ENCODE measurements around the gene ENPP1. TPM values are rescaled to one million over a fixed set of nuclear protein-coding genes. Genes with fewer than 3 reads are reported as not detected.

ENPP1 gene
- polyA plus RNA-seq, 1 of the 3 experiments (the other 2 are of a cell fraction): not detected

- ChIA-PET POLR2A (no interaction called here), CTCF (interaction anchor here (0.7 kb wide), 1 partner anchor 9 kb away, joined by 3 read pairs; no protein-coding TSS in a partner anchor)
- Histone ChIP-seq H3K4me1 (ENCODE audit: control insufficient read depth in 1 of 2, insufficient read depth in 2 of 2, low read depth in 1 of 2, low read length in 1 of 2) (no peaks in the 10 kb centered on the region), H3F3A (replicated peaks; ENCODE audit: insufficient read depth) (no peaks in the 10 kb centered on the region), H3K9me3 (peaks cover 10% of the 10 kb centered on the region), H3K27ac (ENCODE audit: low read depth in 2 of 2, low read length in 1 of 2) (no peak overlapping the region), H3K9me2 (no peaks in the 10 kb centered on the region), H3K27me3 (ENCODE audit: insufficient read depth) (0 out of 2 replicates have a peak, but pooled peaks cover under 1% of the 10 kb centered on the region), H2AFZ (ENCODE audit: low read depth) (no peak overlapping the region), H4K20me1 (ENCODE audit: insufficient read depth) (no peaks in the 10 kb centered on the region), H3K9ac (no peak overlapping the region), H3K79me2 (ENCODE audit: insufficient read depth) (no peaks in the 10 kb centered on the region), H3K4me2 (no peak overlapping the region), H3K36me3 (replicated peaks in 1 of 2; ENCODE audit: control insufficient read depth in 1 of 2, insufficient read depth in 2 of 2, low read length in 1 of 2) (no peaks in the 10 kb centered on the region), H3K4me3 (ENCODE audit: low read depth in 2 of 2, low read length in 1 of 2) (no peak overlapping the region)
- WGBS (ENCODE audit: low lambda C conversion rate): 10% methylated on average over 6 of the region's 9 CpGs
- TF ChIP-seq MEF2A (IDR thresholded peaks at IDR 0.05; ENCODE audit: borderline replicate concordance, low read depth) (no peak), SIN3A (IDR thresholded peaks at IDR 0.05; ENCODE audit: borderline replicate concordance, low read depth, low read length) (no peak), FOXJ3 (CRISPR knock-in tag; IDR thresholded peaks at IDR 0.05) (no peak), USF1 (IDR thresholded peaks at IDR 0.05; ENCODE audit: borderline replicate concordance, low read depth) (no peak), YY1 (IDR thresholded peaks at IDR 0.05; ENCODE audit: low read depth) (no peak), FOSL2 (IDR thresholded peaks at IDR 0.05; ENCODE audit: borderline replicate concordance, low read depth) (no peak), RCOR1 (IDR thresholded peaks at IDR 0.05; ENCODE audit: low read length) (no peak), MXI1 (IDR thresholded peaks at IDR 0.05; ENCODE audit: low read depth, low read length) (no peak), MAX (IDR thresholded peaks at IDR 0.05; ENCODE audit: low read depth) (no peak), CTCF (IDR thresholded peaks at IDR 0.05) (no peak), ELF1 (IDR thresholded peaks at IDR 0.05) (no peak), SMC3 (IDR thresholded peaks at IDR 0.05; ENCODE audit: low read depth, low read length) (no peak)
- DNase-seq: no peak
Measured at GRCh38 chr6:131918650-131919355, 111.0 kb downstream of the ENPP1 start.

- Histone ChIP-seq H3K4me1 (ENCODE audit: control insufficient read depth in 1 of 2, insufficient read depth in 2 of 2, low read depth in 1 of 2, low read length in 1 of 2) (no peaks in the 10 kb centered on the region), H3K4me2 (no peak overlapping the region), H3K27ac (ENCODE audit: low read depth in 2 of 2, low read length in 1 of 2) (no peak overlapping the region), H3F3A (replicated peaks; ENCODE audit: insufficient read depth) (peaks cover 3% of the 10 kb centered on the region), H4K20me1 (ENCODE audit: insufficient read depth) (no peaks in the 10 kb centered on the region), H3K36me3 (replicated peaks in 1 of 2; ENCODE audit: control insufficient read depth in 1 of 2, insufficient read depth in 2 of 2, low read length in 1 of 2) (no peaks in the 10 kb centered on the region), H3K79me2 (ENCODE audit: insufficient read depth) (no peaks in the 10 kb centered on the region), H3K9me3 (peaks cover 14% of the 10 kb centered on the region), H3K9me2 (no peaks in the 10 kb centered on the region), H2AFZ (ENCODE audit: low read depth) (no peak overlapping the region), H3K9ac (no peak overlapping the region), H3K4me3 (ENCODE audit: low read depth in 2 of 2, low read length in 1 of 2) (no peak overlapping the region), H3K27me3 (ENCODE audit: insufficient read depth) (no peaks in the 10 kb centered on the region)
- no peak for DNase-seq
- POLR2A ChIA-PET: no interaction called here
- CTCF ChIA-PET: no interaction called here
- 4% methylated on average over 3 of the region's 3 CpGs for WGBS (ENCODE audit: low lambda C conversion rate)
- no peak for TF ChIP-seq ELF1 (IDR thresholded peaks at IDR 0.05)
- no peak for TF ChIP-seq RAD21 (IDR thresholded peaks at IDR 0.05; ENCODE audit: low read length)
- no peak for TF ChIP-seq SIN3A (IDR thresholded peaks at IDR 0.05; ENCODE audit: borderline replicate concordance, low read depth, low read length)
- no peak for TF ChIP-seq IRF3 (IDR thresholded peaks at IDR 0.05; ENCODE audit: low read depth, low read length)
- TF ChIP-seq REST (IDR thresholded peaks at IDR 0.05; ENCODE audit: low read depth, low read length): no peak
- no peak for TF ChIP-seq ZBTB33 (IDR thresholded peaks at IDR 0.05; ENCODE audit: borderline replicate concordance, low read depth)
- TF ChIP-seq FOXM1 (IDR thresholded peaks at IDR 0.05; ENCODE audit: low read depth): no peak
- no peak for TF ChIP-seq FOXJ3 (CRISPR knock-in tag; IDR thresholded peaks at IDR 0.05)
Measured at GRCh38 chr6:131920656-131921055, 112.8 kb downstream of the ENPP1 start.

Measured in SK-N-SH (cell line).